ENCODE measurements around the gene PA2G4.

Gene PA2G4

GRCh38 chr12:56101045-56101444, 3.3 kb upstream of the PA2G4 start:
- DNase-seq: no peak
- H3K36me3 ChIP-seq (ENCODE audit: insufficient read depth, low read length): peaks cover 16% of the 10 kb centered on the region

DNA sequence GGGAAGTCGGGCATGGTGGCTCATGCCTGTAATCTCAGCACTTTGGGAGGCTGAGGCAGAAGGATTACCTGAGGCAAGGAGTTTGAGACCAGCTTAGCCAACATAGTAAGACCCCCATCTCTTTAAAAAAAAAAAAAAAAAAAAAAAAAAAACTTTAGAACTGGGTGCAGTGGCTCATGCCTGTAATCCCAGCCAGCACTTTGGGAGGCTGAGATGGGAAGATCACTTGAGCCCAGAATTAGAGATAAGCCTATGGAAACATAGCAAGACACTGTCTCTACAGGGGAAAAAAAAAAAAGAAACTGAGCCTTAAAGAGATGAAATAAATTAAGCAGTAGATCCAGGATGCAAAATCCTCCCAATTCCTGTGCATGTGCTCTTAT, 1.7 kb upstream of the PA2G4 start:
- H4K20me1 ChIP-seq (ENCODE audit: insufficient read depth, low read length): peaks cover 29% of the 10 kb centered on the region
- H3K79me2 ChIP-seq (ENCODE audit: insufficient read depth, low read length): peaks cover 38% of the 10 kb centered on the region
- no peaks in the 10 kb centered on the region for H3K9me3 ChIP-seq (ENCODE audit: insufficient read depth, low read length, severe bottlenecking)
- TF ChIP-seq EZH2 (IDR thresholded peaks at IDR 0.05; ENCODE audit: borderline replicate concordance, low read depth, low read length, severe bottlenecking) (no peak), CTCF (IDR thresholded peaks at IDR 0.05; ENCODE audit: borderline replicate concordance, extremely low read depth, low read length, poor library complexity, severe bottlenecking) (no peak)
- H3K9ac ChIP-seq (ENCODE audit: low read depth, low read length): peak overlapping the region; percentile 94; the same call in 1 of the 2 replicates
- H3K4me3 ChIP-seq (ENCODE audit: low read depth in 1 of 2, low read length in 2 of 2): no peak overlapping the region
- DNase-seq: no peak
- H3K4me2 ChIP-seq (ENCODE audit: insufficient read depth, low read length): peak overlapping the region; percentile 80
- H3K27ac ChIP-seq (ENCODE audit: low read length): peak overlapping the region; percentile 86
- peak overlapping the region; percentile 79; the same call in 1 of the 2 replicates for H2AFZ ChIP-seq (ENCODE audit: low read depth, low read length)
- no peaks in the 10 kb centered on the region for H3K27me3 ChIP-seq (ENCODE audit: insufficient read depth, low read length, poor library complexity)
- H3K4me1 ChIP-seq (ENCODE audit: insufficient read depth, low read length): peaks cover 47% of the 10 kb centered on the region
- peaks cover 32% of the 10 kb centered on the region for H3K36me3 ChIP-seq (ENCODE audit: insufficient read depth, low read length)
- ATAC-seq (ENCODE audit: insufficient read depth, low read depth): no peak

More at GRCh38 chr12:56101045-56101444, 3.3 kb upstream of the PA2G4 start:
- Histone ChIP-seq H3K4me1 (ENCODE audit: insufficient read depth, low read length) (peaks cover 33% of the 10 kb centered on the region), H2AFZ (ENCODE audit: low read depth, low read length) (no peak overlapping the region), H3K9ac (ENCODE audit: low read depth, low read length) (no peak overlapping the region), H4K20me1 (ENCODE audit: insufficient read depth, low read length) (peaks cover 13% of the 10 kb centered on the region), H3K27ac (ENCODE audit: low read length) (no peak overlapping the region), H3K4me2 (ENCODE audit: insufficient read depth, low read length) (no peak overlapping the region), H3K9me3 (ENCODE audit: insufficient read depth, low read length, severe bottlenecking) (no peaks in the 10 kb centered on the region), H3K79me2 (ENCODE audit: insufficient read depth, low read length) (peaks cover 22% of the 10 kb centered on the region), H3K27me3 (ENCODE audit: insufficient read depth, low read length, poor library complexity) (peaks cover 4% of the 10 kb centered on the region), H3K4me3 (ENCODE audit: low read depth in 1 of 2, low read length in 2 of 2) (no peak overlapping the region)
- TF ChIP-seq CTCF (IDR thresholded peaks at IDR 0.05; ENCODE audit: borderline replicate concordance, extremely low read depth, low read length, poor library complexity, severe bottlenecking) (no peak), EZH2 (IDR thresholded peaks at IDR 0.05; ENCODE audit: borderline replicate concordance, low read depth, low read length, severe bottlenecking) (no peak)
- ATAC-seq (ENCODE audit: insufficient read depth, low read depth): no peak

DNA sequence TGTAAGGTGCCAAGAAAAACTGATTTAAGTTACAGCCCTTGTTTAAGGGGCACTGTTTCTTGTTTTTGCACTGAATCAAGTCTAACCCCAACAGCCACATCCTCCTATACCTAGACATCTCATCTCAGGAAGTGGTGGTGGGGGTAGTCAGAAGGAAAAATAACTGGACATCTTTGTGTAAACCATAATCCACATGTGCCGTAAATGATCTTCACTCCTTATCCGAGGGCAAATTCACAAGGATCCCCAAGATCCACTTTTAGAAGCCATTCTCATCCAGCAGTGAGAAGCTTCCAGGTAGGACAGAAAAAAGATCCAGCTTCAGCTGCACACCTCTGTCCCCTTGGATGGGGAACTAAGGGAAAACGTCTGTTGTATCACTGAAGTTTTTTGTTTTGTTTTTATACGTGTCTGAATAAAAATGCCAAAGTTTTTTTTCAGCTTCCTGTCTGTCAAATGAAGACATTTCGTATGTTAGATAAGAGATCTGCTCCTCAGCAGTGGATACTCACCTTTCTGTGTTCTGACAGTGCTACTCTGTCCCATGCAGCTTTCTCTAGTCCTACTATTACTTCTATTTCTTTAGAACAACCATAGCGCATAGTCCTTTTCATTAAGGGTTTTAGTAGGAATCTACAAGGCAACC, 1.2 kb upstream of the PA2G4 start:
- peak overlapping the region; percentile 94 for H3K9ac ChIP-seq (ENCODE audit: low read depth, low read length)
- H3K36me3 ChIP-seq (ENCODE audit: insufficient read depth, low read length): peaks cover 38% of the 10 kb centered on the region
- H3K27ac ChIP-seq (ENCODE audit: low read length): peak overlapping the region; percentile 86
- no peak for TF ChIP-seq EZH2 (IDR thresholded peaks at IDR 0.05; ENCODE audit: borderline replicate concordance, low read depth, low read length, severe bottlenecking)
- TF ChIP-seq CTCF (IDR thresholded peaks at IDR 0.05; ENCODE audit: borderline replicate concordance, extremely low read depth, low read length, poor library complexity, severe bottlenecking): no peak
- H2AFZ ChIP-seq (ENCODE audit: low read depth, low read length): peak overlapping the region; percentile 79
- H3K4me2 ChIP-seq (ENCODE audit: insufficient read depth, low read length): peak overlapping the region; percentile 80
- H3K79me2 ChIP-seq (ENCODE audit: insufficient read depth, low read length): peaks cover 43% of the 10 kb centered on the region
- ATAC-seq (ENCODE audit: insufficient read depth, low read depth) (peak; percentile 11; the same call in 2 of the 3 replicates), DNase-seq (peak; percentile 50)
- no peaks in the 10 kb centered on the region for H3K9me3 ChIP-seq (ENCODE audit: insufficient read depth, low read length, severe bottlenecking)
- peak overlapping the region; percentile 40 to 72; a peak in 3 of 4 replicates for H3K4me3 ChIP-seq (ENCODE audit: low read depth in 1 of 2, low read length in 2 of 2)
- peaks cover 47% of the 10 kb centered on the region for H3K4me1 ChIP-seq (ENCODE audit: insufficient read depth, low read length)
- H4K20me1 ChIP-seq (ENCODE audit: insufficient read depth, low read length): peaks cover 29% of the 10 kb centered on the region
- H3K27me3 ChIP-seq (ENCODE audit: insufficient read depth, low read length, poor library complexity): no peaks in the 10 kb centered on the region
